Memory B cell (primary cell): ENCODE measurements around the gene GSTK1.

Experiments used
- ATAC-seq: fragments of 150-1000 bp; cut with Tn5 transposase; 2 replicates; pipeline ENCODE4 v1.10.0; 2021; ENCODE audit warnings: low read depth, mild to moderate bottlenecking, moderate library complexity
- DNase-seq, 2 donors: peaks; one replicate each; pipeline ENCODE4 v3.0.0; 2022; ENCODE audit warnings: low spot score in 2 of 2
- H3K27ac Mint-ChIP-seq: one replicate; pipeline ENCODE4 v1.8.0; 2022; ENCODE audit warnings: mild to moderate bottlenecking, moderate library complexity, mixed read lengths
- H3K27me3 Mint-ChIP-seq: one replicate; pipeline ENCODE4 v1.8.0; 2022; ENCODE audit warnings: mixed read lengths
- H3K36me3 Mint-ChIP-seq: one replicate; pipeline ENCODE4 v1.8.0; 2022; ENCODE audit warnings: mild to moderate bottlenecking, mixed read lengths
- H3K4me1 Mint-ChIP-seq: one replicate; pipeline ENCODE4 v1.8.0; 2022; ENCODE audit warnings: mixed read lengths
- H3K4me3 Mint-ChIP-seq: one replicate; pipeline ENCODE4 v1.8.0; 2022; ENCODE audit warnings: mild to moderate bottlenecking, moderate library complexity, mixed read lengths
- H3K9me3 Mint-ChIP-seq: one replicate; pipeline ENCODE4 v1.8.0; 2022; ENCODE audit warnings: mixed read lengths

The GSTK1 gene

DNA sequence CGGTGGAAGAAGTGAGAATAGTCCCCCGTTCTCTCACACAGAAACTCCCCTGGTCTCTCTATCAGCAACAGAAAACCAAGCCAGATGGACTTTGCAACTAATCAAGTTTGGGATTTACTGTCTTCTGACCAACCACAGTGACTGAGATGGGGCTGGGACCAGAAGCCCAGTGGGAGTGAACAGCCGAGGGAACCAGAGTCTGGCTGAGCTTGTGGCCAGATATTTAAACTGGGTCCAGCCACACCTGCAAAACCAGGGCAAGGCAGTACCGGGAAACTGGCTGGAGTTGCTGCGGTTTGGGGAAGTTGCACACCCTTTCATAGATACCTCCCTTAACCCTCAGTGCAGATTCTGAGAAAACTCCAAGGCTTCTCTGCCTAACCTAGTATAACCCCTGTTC is 6.0 kb downstream of the GSTK1 start:
- Mint-ChIP-seq H3K27me3 (no peaks in the 10 kb centered on the region), H3K4me3 (no peak overlapping the region), H3K9me3 (no peaks in the 10 kb centered on the region), H3K4me1 (peaks cover 15% of the 10 kb centered on the region), H3K27ac (no peak overlapping the region), H3K36me3 (peaks cover 21% of the 10 kb centered on the region)
- ATAC-seq: no peak
- no peak for DNase-seq

DNA sequence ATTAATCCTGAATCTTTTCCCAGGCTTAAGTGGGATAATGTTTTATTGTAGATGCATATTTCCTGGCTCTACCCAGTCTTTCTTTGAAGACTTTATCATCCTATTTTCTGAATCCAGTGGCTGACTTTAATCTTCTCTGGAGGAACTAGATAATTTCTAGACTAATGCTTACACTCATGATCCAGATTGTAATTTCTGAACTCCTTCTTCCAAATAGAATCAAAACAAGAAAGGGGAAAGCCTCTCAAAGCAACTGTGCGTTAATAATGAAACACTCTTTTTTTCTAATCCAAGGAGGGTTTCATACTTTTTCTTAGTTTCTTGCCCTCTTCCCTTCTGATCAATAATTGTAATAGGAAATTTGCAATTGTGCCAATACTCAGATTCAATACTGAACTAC is 8.0 kb downstream of the GSTK1 start:
- H3K27me3 Mint-ChIP-seq: no peaks in the 10 kb centered on the region
- no peaks in the 10 kb centered on the region for H3K9me3 Mint-ChIP-seq
- DNase-seq (no peak), ATAC-seq (no peak)
- peaks cover 11% of the 10 kb centered on the region for H3K36me3 Mint-ChIP-seq
- no peak overlapping the region for H3K4me3 Mint-ChIP-seq
- no peak overlapping the region for H3K27ac Mint-ChIP-seq
- H3K4me1 Mint-ChIP-seq: peaks cover 4% of the 10 kb centered on the region

DNA sequence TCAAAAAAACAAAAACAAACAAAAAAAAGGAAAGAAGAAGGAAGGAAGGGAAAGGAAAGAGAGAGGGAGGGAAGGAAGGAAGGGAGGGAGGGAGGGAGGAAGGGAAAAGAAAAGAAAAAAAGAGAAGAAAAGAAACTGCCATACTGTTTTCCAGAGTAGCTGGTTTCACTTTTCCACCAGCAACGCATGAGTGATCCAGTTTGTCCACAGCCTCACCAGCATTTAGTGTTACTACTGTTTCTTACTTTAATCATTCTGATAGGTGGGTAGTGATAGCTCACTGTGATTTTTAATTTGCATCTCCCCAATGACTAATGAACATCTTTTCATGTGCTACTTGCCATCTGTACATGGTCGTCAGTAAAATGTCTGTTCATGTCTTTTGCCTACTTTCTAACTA is 9.6 kb downstream of the GSTK1 start:
- no peak overlapping the region for H3K4me3 Mint-ChIP-seq
- DNase-seq (no peak), ATAC-seq (no peak)
- no peak overlapping the region for H3K27ac Mint-ChIP-seq
- H3K4me1 Mint-ChIP-seq: peaks cover 4% of the 10 kb centered on the region
- no peaks in the 10 kb centered on the region for H3K9me3 Mint-ChIP-seq
- peaks cover 9% of the 10 kb centered on the region for H3K36me3 Mint-ChIP-seq
- no peaks in the 10 kb centered on the region for H3K27me3 Mint-ChIP-seq

DNA sequence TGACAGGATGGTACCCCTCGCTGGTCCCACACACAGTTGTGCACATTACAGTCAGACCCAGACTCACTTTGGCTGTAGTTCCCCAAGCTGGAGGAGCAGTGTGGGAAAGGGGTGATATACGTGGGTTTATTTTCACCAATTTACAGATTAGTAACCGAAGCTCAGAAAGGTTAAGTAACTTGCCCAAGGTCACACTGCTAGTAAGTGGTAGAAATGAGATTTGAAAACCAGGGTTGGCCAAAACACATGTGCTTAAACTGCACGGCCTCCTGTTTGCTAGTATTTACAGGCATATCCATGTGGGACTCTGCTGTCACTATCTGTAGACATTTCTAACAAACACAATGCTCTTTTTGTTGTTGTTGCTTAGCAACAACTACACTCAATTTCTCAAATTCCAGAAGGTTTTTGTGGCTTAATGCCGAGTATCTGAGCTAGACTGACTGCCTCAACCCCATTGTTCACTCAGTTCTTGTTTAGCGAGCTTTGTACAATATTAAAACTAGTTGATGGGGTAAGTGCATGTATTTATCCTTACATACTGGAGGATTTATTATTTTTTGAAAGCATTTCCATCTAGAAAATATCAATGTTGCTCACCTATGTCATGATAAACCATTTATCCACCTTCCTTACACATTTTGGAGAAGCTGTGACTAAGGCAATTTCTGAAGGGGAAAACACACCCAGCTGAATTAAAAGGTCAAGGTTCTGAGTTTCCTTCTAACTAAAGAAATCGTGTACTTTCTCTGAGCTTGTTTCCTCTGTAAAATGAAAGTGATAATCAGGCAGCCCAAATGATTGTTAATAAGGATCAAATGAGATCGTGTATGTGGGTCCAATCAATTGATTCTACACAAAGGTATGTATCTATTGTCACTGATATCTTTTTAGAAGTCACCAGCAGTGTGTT is 16.2 kb downstream of the GSTK1 start:
- ATAC-seq (peak; percentile 30), DNase-seq (no peak)
- H3K36me3 Mint-ChIP-seq: no peaks in the 10 kb centered on the region
- no peaks in the 10 kb centered on the region for H3K27me3 Mint-ChIP-seq
- H3K9me3 Mint-ChIP-seq: no peaks in the 10 kb centered on the region
- H3K4me3 Mint-ChIP-seq: peak overlapping the region; percentile 9
- peaks cover 27% of the 10 kb centered on the region for H3K4me1 Mint-ChIP-seq
- H3K27ac Mint-ChIP-seq: peak overlapping the region; percentile 84

DNA sequence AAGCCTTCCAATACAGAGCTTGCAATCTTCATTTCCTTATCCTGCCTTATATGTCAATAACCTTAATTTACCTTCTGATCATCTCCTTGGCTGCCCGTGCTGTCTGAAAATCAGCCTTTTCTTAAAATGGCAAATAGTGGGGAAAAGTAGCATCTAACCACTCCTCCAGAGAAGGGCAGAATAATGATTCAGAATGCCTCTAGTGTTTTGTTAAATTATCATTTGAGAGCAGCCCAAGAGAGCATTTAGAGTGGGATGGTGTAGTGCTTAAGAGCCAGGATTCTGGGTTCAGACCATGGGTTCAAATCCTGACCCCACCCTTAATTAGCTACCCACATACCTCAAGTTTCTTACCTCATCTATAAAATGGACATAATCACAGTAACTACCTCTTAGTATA is 16.9 kb downstream of the GSTK1 start:
- H3K27ac Mint-ChIP-seq: peak overlapping the region; percentile 84
- peaks cover 29% of the 10 kb centered on the region for H3K4me1 Mint-ChIP-seq
- H3K9me3 Mint-ChIP-seq: no peaks in the 10 kb centered on the region
- H3K27me3 Mint-ChIP-seq: no peaks in the 10 kb centered on the region
- no peaks in the 10 kb centered on the region for H3K36me3 Mint-ChIP-seq
- no peak for ATAC-seq
- no peak overlapping the region for H3K4me3 Mint-ChIP-seq
- no peak for DNase-seq

DNA sequence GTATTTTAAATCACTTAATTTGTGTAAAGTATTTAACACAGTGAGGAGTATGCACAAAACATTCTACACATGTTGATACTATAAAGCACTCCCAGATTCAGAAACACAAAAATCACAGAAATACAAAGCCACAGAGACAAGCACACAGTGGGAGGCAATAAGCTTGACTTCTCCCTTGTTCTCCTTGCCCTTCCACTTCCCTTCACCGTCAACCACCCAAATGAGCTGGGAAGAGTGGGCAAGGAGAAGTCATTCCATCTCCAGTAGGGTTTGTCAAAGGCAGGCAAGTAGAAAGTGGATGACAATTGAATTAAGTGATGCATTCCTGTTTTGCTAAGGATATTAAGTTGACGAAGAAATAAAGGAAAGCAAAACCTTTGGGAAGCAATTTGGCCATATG is 17.3 kb downstream of the GSTK1 start:
- no peaks in the 10 kb centered on the region for H3K27me3 Mint-ChIP-seq
- DNase-seq: no peak
- ATAC-seq: no peak
- H3K36me3 Mint-ChIP-seq: no peaks in the 10 kb centered on the region
- peak overlapping the region; percentile 84 for H3K27ac Mint-ChIP-seq
- no peaks in the 10 kb centered on the region for H3K9me3 Mint-ChIP-seq
- H3K4me3 Mint-ChIP-seq: no peak overlapping the region
- H3K4me1 Mint-ChIP-seq: peaks cover 29% of the 10 kb centered on the region

DNA sequence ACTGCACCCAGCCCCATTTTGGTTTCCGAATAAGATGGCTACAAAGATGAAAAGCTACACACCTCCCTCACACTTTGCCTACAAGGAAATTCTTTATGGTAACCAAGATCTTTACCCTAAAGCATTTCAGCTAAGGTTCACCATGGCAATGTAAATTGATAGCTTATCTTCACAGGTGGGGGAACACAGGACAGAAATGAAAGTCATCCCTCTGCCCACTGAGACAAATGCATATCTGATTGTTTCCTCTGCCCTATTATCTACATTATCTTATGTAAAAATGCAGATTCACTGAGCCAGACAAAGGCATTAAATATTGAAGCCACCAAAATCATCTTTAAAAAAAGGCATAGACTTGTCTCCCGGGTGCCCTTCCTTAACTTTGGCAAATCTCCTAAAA is 18.3 kb downstream of the GSTK1 start:
- Mint-ChIP-seq H3K27me3 (no peaks in the 10 kb centered on the region), H3K36me3 (no peaks in the 10 kb centered on the region), H3K4me1 (peaks cover 29% of the 10 kb centered on the region), H3K9me3 (no peaks in the 10 kb centered on the region), H3K4me3 (no peak overlapping the region), H3K27ac (no peak overlapping the region)
- DNase-seq (no peak), ATAC-seq (no peak)

DNA sequence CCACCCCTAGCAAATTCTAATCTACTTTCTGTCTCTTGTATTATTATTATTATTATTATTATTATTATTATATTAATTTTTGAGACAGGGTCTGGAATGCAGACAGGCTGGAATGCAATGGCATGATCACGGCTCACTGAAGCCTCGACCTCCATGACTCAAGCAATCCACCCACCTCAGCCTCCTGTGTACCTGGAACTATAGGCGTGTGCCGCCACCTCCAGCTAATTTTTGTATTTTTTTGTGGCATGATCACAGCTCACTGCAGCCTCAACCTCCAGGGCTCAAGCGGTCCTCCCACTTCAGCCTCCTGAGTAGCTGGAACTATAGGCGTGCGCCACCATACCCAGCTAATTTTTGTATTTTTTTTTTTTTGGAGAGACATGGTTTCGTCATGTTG is 18.9 kb downstream of the GSTK1 start:
- H3K9me3 Mint-ChIP-seq: no peaks in the 10 kb centered on the region
- no peak overlapping the region for H3K4me3 Mint-ChIP-seq
- no peaks in the 10 kb centered on the region for H3K36me3 Mint-ChIP-seq
- ATAC-seq (no peak), DNase-seq (no peak)
- peaks cover 29% of the 10 kb centered on the region for H3K4me1 Mint-ChIP-seq
- H3K27ac Mint-ChIP-seq: no peak overlapping the region
- no peaks in the 10 kb centered on the region for H3K27me3 Mint-ChIP-seq

DNA sequence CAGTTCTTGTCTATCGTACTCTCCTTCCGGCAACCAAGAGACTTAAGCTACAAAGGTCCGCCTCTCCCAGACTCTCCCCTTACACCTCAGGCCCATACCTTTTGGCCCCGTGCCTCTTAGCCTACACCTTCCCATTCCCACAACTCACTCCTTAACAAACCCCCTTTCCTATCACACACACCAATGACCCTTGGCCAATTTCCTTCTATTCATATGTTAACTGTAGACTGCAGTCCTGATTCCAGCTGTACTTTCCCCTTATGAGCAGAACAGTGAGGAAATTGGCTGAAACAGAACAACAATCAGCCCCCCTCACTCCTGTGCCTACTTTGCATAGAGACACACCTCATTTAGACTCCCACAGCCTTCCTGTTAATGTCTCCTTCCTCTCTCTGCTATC is 20.1 kb downstream of the GSTK1 start:
- Mint-ChIP-seq H3K9me3 (no peaks in the 10 kb centered on the region), H3K27ac (peak overlapping the region; percentile 86), H3K27me3 (no peaks in the 10 kb centered on the region), H3K4me3 (peak overlapping the region; percentile 70), H3K36me3 (no peaks in the 10 kb centered on the region), H3K4me1 (peaks cover 35% of the 10 kb centered on the region)
- ATAC-seq: peak; percentile 20
- DNase-seq: no peak

DNA sequence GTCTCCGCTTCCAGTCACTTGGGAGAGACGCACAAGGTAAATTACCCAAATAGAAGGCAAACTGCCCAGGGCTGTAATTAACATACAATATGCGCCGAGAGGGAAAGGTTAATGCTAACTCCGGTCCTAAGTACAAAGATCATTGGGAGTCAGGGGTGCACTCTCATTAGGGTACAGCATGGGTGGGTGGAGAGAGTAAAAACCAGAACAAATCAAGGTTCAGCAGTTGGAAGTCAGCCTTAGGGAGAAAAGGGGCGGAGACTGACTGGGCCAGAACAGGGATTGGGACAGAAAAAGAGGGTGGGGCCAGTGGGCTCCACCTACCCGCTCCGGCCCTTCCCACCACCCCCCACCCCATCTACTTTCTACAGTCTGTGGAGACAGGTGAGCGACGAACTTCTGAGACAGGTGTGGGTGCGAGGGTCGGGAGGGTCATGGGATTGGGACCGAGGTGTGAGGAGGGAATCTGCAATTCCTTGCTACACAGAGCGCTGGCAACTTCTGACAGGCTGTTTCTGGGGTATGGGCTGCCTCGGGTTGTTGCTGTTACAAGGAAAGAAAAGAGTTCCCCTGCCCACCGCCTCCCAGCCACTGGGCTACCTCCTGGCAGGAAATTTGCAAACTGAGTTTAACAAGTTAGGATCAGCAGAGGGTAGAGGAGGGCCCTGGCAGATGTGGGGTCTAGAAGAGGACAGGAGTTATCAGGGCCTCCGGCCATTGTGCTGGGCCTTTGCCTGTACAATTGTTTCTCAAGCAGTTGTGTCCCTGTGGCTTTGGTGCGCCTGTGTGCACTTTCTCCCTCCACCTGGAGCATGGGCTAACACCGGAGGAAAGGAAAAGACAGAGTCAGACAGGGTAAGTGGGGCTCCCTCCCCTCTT is 21.6 kb downstream of the GSTK1 start, which contains the start of gene TMEM139:
Gene TMEM139 (plus strand): TSS at position 368 of the 879 bp plus-strand sequence. CDS start 1,000 bp downstream, outside the sequence.
- H3K9me3 Mint-ChIP-seq: no peaks in the 10 kb centered on the region
- H3K4me3 Mint-ChIP-seq: peak within 1 kb of the TSS; percentile 70
- peak within 1 kb of the TSS; percentile 86 for H3K27ac Mint-ChIP-seq
- no peaks in the 10 kb centered on the region for H3K27me3 Mint-ChIP-seq
- H3K4me1 Mint-ChIP-seq: peaks cover 39% of the 10 kb centered on the region
- H3K36me3 Mint-ChIP-seq: no peaks in the 10 kb centered on the region
- ATAC-seq (no peak), DNase-seq (no peak)

DNA sequence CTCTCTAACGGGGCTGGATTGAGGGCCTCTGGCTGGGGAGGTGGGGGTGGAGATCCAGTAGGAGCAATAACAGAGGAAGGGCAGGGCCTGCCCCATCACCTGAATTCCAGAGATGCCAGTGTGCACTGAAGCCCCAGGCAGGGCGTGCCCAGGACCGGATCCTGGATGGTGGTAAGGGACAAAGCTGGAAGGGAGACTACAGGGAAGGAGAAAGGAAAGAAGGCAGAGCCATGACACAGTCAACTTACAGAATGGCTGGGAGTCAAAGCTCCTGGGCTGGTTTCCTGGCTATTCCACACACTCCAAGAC is 22.2 kb downstream of the GSTK1 start:
- no peak for ATAC-seq
- H3K4me3 Mint-ChIP-seq: no peak overlapping the region
- H3K9me3 Mint-ChIP-seq: no peaks in the 10 kb centered on the region
- no peaks in the 10 kb centered on the region for H3K36me3 Mint-ChIP-seq
- no peaks in the 10 kb centered on the region for H3K27me3 Mint-ChIP-seq
- no peak overlapping the region for H3K27ac Mint-ChIP-seq
- H3K4me1 Mint-ChIP-seq: peaks cover 34% of the 10 kb centered on the region
- DNase-seq: no peak

DNA sequence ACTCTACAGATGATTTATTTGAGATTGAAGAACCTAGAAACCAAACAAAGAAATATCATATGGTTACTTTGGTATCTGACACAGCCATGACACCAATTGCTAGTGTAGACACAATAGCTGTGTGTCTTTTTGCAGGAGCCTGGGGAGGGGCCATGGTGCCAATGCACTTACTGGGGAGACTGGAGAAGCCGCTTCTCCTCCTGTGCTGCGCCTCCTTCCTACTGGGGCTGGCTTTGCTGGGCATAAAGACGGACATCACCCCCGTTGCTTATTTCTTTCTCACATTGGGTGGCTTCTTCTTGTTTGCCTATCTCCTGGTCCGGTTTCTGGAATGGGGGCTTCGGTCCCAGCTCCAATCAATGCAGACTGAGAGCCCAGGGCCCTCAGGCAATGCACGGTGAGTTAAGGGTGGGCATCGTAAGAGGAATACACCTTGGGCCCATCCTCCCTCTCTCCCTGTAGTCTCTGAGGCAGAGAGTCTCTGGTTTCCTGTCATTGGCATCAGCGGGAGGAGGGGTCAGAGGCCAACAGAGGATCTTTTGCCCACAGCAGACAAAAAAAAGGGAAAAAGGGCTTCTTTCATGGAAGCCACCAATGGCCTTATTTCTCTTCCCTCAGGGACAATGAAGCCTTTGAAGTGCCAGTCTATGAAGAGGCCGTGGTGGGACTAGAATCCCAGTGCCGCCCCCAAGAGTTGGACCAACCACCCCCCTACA is 22.7 kb downstream of the GSTK1 start:
- H3K36me3 Mint-ChIP-seq: no peaks in the 10 kb centered on the region
- H3K4me1 Mint-ChIP-seq: peaks cover 33% of the 10 kb centered on the region
- ATAC-seq (no peak), DNase-seq (no peak)
- H3K27ac Mint-ChIP-seq: no peak overlapping the region
- H3K27me3 Mint-ChIP-seq: no peaks in the 10 kb centered on the region
- no peaks in the 10 kb centered on the region for H3K9me3 Mint-ChIP-seq
- no peak overlapping the region for H3K4me3 Mint-ChIP-seq

DNA sequence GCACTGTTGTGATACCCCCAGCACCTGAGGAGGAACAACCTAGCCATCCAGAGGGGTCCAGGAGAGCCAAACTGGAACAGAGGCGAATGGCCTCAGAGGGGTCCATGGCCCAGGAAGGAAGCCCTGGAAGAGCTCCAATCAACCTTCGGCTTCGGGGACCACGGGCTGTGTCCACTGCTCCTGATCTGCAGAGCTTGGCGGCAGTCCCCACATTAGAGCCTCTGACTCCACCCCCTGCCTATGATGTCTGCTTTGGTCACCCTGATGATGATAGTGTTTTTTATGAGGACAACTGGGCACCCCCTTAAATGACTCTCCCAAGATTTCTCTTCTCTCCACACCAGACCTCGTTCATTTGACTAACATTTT is 23.3 kb downstream of the GSTK1 start:
- H3K4me3 Mint-ChIP-seq: no peak overlapping the region
- no peaks in the 10 kb centered on the region for H3K9me3 Mint-ChIP-seq
- no peaks in the 10 kb centered on the region for H3K27me3 Mint-ChIP-seq
- no peak overlapping the region for H3K27ac Mint-ChIP-seq
- peaks cover 38% of the 10 kb centered on the region for H3K4me1 Mint-ChIP-seq
- DNase-seq: no peak
- peaks cover 3% of the 10 kb centered on the region for H3K36me3 Mint-ChIP-seq
- no peak for ATAC-seq
